HepG2 (cell line): ENCODE data around the gene RPL31. TPM values are rescaled to one million over a fixed set of nuclear protein-coding genes. Genes with fewer than 3 reads are reported as not detected.

Experiments
- ATRX ChIP-seq: sonication (generic); formaldehyde crosslinking; IDR thresholded peaks from 2 replicates; pipeline ENCODE4 v1.4.0; 2020; ENCODE audit warnings: missing genetic modification reagents, borderline replicate concordance
- FOXK1 ChIP-seq: sonication (generic); formaldehyde crosslinking; IDR thresholded peaks from 2 replicates; pipeline ENCODE4 v1.4.0; 2020; ENCODE audit warnings: low read depth, missing genetic modification reagents, borderline replicate concordance
- HNRNPLL ChIP-seq: fragments of 200-400 bp; formaldehyde crosslinking; IDR thresholded peaks from 2 replicates; pipeline ENCODE4 v1.6.1; 2017; ENCODE audit warnings: mild to moderate bottlenecking, low read depth, low read length; ENCODE audit not compliant: poor library complexity, severe bottlenecking
- HNRNPUL1 ChIP-seq: fragments of 200-400 bp; formaldehyde crosslinking; IDR thresholded peaks from 2 replicates; pipeline ENCODE4 v1.6.1; 2017; ENCODE audit warnings: low read depth, mild to moderate bottlenecking, low read length, moderate library complexity
- KAT8 ChIP-seq: IDR thresholded peaks from 2 replicates; pipeline ENCODE4 v1.6.1; 2016; ENCODE audit warnings: missing genetic modification reagents, missing compliant biosample characterization
- KLF13 ChIP-seq: sonication (generic); formaldehyde crosslinking; IDR thresholded peaks from 2 replicates; pipeline ENCODE4 v1.4.0; 2020; ENCODE audit warnings: mild to moderate bottlenecking, missing genetic modification reagents
- MAFK ChIP-seq, 2 experiments: IDR thresholded peaks in 1 of 2; conservative IDR thresholded peaks in 1 of 2; 2 replicates each; pipeline ENCODE4 v1.6.1; 2011; ENCODE audit warnings: improper control_type of control experiment in 2 of 2, low read length in 2 of 2
- NFIC ChIP-seq: IDR thresholded peaks from 2 replicates; pipeline ENCODE4 v1.6.1; 2012; ENCODE audit warnings: mild to moderate bottlenecking, low read length, inconsistent platforms
- PAF1 ChIP-seq: IDR thresholded peaks from 2 replicates; pipeline ENCODE4 v1.6.1; 2016; ENCODE audit warnings: missing genetic modification reagents, missing compliant biosample characterization
- SSRP1 ChIP-seq: IDR thresholded peaks from 2 replicates; pipeline ENCODE4 v1.6.1; 2016; ENCODE audit warnings: control low read depth
- TBL1XR1 ChIP-seq: fragments of 150-350 bp; IDR thresholded peaks from 2 replicates; pipeline ENCODE4 v1.6.1; 2014; ENCODE audit warnings: borderline replicate concordance, low read length; ENCODE audit not compliant: partially characterized antibody
- ZMAT3 ChIP-seq: sonication (generic); formaldehyde crosslinking; conservative IDR thresholded peaks from 2 replicates; pipeline ENCODE4 v1.7.0; 2021; ENCODE audit warnings: missing genetic modification reagents
- ZNF451 ChIP-seq: sonication (generic); formaldehyde crosslinking; IDR thresholded peaks from 2 replicates; pipeline ENCODE4 v1.5.0; 2020; ENCODE audit warnings: mild to moderate bottlenecking, missing genetic modification reagents
- ZNF468 ChIP-seq: sonication (generic); formaldehyde crosslinking; IDR thresholded peaks from 2 replicates; pipeline ENCODE4 v1.8.0; 2022; ENCODE audit warnings: mild to moderate bottlenecking, moderate library complexity, missing genetic modification reagents
- ZNF557 ChIP-seq: sonication (generic); formaldehyde crosslinking; IDR thresholded peaks from 2 replicates; pipeline ENCODE4 v1.4.0; 2020; ENCODE audit warnings: missing genetic modification reagents
- ZNF569 ChIP-seq: sonication (generic); formaldehyde crosslinking; IDR thresholded peaks from 2 replicates; pipeline ENCODE4 v1.5.0; 2020; ENCODE audit warnings: mild to moderate bottlenecking, missing genetic modification reagents, moderate library complexity, borderline replicate concordance
- ZNF672 ChIP-seq: sonication (generic); formaldehyde crosslinking; IDR thresholded peaks from 2 replicates; pipeline ENCODE4 v1.8.1; 2022; ENCODE audit warnings: missing genetic modification reagents
- ZSCAN12 ChIP-seq: sonication (generic); formaldehyde crosslinking; IDR thresholded peaks from 2 replicates; pipeline ENCODE4 v1.9.0; 2021; ENCODE audit warnings: mild to moderate bottlenecking, missing genetic modification reagents
- polyA plus RNA-seq, 8 experiments: library from polyadenylated mRNA; depleted of rRNA in 3 of 8; stranded (reverse) in 7 of 8; unstranded in 1 of 8; fragments of >200 nt; fragmentation: Illumina TruSeq in 4 of 8; extraction: Trizol in 4 of 8; gene quantifications; 2 replicates each; pipeline versions ENCODE4 v1.2.1 to v1.2.3, GENCODE V29; 2011 to 2016; ENCODE audit warnings: low read depth in 4 of 8, missing spikeins in 1 of 8, mixed read lengths in 1 of 8; ENCODE audit not compliant: insufficient read depth in 1 of 8
- total RNA-seq, 5 experiments: library from RNA; depleted of rRNA; stranded (reverse); fragments of >200 nt; fragmentation: Illumina TruSeq; extraction: Trizol; gene quantifications; 2 replicates each; pipeline ENCODE4 v1.2.3, GENCODE V29; 2016; ENCODE audit warnings: low read depth in 1 of 5
- TF ChIP-seq, protein P1 (sequence below): sonication (generic); formaldehyde crosslinking; IDR thresholded peaks from 2 replicates; pipeline ENCODE4 v1.5.0; 2020; ENCODE audit warnings: mild to moderate bottlenecking, missing genetic modification reagents, borderline replicate concordance
- TF ChIP-seq, protein P2 (sequence below): sonication (generic); formaldehyde crosslinking; conservative IDR thresholded peaks from 2 replicates; pipeline ENCODE4 v1.8.0; 2022; ENCODE audit warnings: mild to moderate bottlenecking, moderate library complexity, missing genetic modification reagents

Gene RPL31
- total and polyA plus RNA-seq, 2 of the 13 experiments (the other 11 are each of a cell fraction or from before 2014, with no cell fraction given): 3,331 to 3,582 TPM

DNA sequence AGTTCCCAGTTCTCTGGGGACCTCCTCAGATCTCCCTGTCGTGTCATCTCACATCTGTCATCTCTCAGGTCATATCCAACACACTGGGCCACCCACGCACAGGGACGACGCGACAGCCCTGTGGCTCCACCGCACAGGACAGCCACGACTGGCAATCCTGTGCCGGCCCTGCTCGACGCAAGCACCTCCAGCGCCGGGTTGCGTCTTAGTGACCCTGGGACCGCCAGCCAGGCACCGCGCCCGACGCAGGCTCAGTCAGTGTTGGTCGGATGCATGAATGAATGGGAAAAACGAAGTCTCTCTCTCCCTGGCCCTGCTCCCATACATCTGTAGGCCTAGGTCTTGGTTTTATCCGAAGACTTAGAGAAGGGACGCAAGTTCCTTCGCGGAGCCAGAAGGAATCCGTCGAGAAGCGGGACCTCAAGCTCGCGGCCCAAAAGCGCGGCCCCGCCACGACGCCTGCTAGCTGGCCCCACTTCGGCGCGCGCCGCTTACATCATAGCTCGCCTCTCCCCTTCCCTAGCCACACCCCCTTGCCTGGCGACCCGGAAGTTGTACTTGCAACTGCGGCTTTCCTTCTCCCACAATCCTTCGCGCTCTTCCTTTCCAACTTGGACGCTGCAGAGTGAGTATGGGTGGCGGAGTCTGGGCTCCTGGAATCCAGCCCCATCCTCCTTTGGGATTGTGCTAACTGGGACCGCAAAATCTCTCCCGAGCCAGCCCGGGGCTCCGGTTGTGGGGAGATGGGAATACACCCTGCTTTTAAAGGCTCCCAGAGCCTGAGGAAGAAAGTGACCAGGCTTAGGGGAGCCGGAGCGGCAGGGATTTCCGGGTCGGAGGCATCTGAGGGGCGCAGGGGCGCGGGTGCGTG is at the start of gene RPL31 (continued):
- TF ChIP-seq, protein P1, sequence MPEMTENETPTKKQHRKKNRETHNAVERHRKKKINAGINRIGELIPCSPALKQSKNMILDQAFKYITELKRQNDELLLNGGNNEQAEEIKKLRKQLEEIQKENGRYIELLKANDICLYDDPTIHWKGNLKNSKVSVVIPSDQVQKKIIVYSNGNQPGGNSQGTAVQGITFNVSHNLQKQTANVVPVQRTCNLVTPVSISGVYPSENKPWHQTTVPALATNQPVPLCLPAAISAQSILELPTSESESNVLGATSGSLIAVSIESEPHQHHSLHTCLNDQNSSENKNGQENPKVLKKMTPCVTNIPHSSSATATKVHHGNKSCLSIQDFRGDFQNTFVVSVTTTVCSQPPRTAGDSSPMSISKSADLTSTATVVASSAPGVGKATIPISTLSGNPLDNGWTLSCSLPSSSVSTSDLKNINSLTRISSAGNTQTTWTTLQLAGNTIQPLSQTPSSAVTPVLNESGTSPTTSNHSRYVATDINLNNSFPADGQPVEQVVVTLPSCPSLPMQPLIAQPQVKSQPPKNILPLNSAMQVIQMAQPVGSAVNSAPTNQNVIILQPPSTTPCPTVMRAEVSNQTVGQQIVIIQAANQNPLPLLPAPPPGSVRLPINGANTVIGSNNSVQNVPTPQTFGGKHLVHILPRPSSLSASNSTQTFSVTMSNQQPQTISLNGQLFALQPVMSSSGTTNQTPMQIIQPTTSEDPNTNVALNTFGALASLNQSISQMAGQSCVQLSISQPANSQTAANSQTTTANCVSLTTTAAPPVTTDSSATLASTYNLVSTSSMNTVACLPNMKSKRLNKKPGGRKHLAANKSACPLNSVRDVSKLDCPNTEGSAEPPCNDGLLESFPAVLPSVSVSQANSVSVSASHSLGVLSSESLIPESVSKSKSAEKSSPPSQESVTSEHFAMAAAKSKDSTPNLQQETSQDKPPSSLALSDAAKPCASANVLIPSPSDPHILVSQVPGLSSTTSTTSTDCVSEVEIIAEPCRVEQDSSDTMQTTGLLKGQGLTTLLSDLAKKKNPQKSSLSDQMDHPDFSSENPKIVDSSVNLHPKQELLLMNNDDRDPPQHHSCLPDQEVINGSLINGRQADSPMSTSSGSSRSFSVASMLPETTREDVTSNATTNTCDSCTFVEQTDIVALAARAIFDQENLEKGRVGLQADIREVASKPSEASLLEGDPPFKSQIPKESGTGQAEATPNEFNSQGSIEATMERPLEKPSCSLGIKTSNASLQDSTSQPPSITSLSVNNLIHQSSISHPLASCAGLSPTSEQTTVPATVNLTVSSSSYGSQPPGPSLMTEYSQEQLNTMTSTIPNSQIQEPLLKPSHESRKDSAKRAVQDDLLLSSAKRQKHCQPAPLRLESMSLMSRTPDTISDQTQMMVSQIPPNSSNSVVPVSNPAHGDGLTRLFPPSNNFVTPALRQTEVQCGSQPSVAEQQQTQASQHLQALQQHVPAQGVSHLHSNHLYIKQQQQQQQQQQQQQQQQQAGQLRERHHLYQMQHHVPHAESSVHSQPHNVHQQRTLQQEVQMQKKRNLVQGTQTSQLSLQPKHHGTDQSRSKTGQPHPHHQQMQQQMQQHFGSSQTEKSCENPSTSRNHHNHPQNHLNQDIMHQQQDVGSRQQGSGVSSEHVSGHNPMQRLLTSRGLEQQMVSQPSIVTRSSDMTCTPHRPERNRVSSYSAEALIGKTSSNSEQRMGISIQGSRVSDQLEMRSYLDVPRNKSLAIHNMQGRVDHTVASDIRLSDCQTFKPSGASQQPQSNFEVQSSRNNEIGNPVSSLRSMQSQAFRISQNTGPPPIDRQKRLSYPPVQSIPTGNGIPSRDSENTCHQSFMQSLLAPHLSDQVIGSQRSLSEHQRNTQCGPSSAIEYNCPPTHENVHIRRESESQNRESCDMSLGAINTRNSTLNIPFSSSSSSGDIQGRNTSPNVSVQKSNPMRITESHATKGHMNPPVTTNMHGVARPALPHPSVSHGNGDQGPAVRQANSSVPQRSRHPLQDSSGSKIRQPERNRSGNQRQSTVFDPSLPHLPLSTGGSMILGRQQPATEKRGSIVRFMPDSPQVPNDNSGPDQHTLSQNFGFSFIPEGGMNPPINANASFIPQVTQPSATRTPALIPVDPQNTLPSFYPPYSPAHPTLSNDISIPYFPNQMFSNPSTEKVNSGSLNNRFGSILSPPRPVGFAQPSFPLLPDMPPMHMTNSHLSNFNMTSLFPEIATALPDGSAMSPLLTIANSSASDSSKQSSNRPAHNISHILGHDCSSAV: peak; percentile 93; the same call in 1 of the 2 replicates
- TF ChIP-seq KLF13 (peak; percentile 99), ZNF451 (CRISPR knock-in tag) (peak; percentile 99), ZNF569 (no peak; the same call in 1 of the 2 replicates), FOXK1 (CRISPR knock-in tag) (peak; percentile 97), ZSCAN12 (0 out of 2 replicates have a peak, but pooled peaks have one; percentile 44), KAT8 (CRISPR knock-in tag) (peak; percentile 99), ZNF557 (CRISPR knock-in tag) (no peak), NFIC (no peak), MAFK (conservative IDR thresholded peaks at IDR 0.05 in 1 of 2, IDR thresholded peaks at IDR 0.05 in 1 of 2; ENCODE audit: low read length in 2 of 2) (no peak), ZNF672 (CRISPR knock-in tag) (no peak), ZMAT3 (CRISPR knock-in tag) (peak; percentile 87), TBL1XR1 (peak; percentile 29), ATRX (CRISPR knock-in tag) (no peak), HNRNPUL1 (no peak), PAF1 (CRISPR knock-in tag) (peak; percentile 40; the same call in 1 of the 2 replicates), SSRP1 (CRISPR knock-in tag) (no peak), ZNF468 (CRISPR knock-in tag) (peak; percentile 89), HNRNPLL (peak; percentile 51)
- TF ChIP-seq, protein P2, sequence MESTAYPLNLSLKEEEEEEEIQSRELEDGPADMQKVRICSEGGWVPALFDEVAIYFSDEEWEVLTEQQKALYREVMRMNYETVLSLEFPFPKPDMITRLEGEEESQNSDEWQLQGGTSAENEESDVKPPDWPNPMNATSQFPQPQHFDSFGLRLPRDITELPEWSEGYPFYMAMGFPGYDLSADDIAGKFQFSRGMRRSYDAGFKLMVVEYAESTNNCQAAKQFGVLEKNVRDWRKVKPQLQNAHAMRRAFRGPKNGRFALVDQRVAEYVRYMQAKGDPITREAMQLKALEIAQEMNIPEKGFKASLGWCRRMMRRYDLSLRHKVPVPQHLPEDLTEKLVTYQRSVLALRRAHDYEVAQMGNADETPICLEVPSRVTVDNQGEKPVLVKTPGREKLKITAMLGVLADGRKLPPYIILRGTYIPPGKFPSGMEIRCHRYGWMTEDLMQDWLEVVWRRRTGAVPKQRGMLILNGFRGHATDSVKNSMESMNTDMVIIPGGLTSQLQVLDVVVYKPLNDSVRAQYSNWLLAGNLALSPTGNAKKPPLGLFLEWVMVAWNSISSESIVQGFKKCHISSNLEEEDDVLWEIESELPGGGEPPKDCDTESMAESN (CRISPR knock-in tag): peak; percentile 99
